ENCODE data around the gene DDIAS.

- TF ChIP-seq POLR2A (IDR thresholded peaks at IDR 0.05; ENCODE audit: low read depth, low read length) (no peak), TAF1 (IDR thresholded peaks at IDR 0.05; ENCODE audit: borderline replicate concordance, low read depth, low read length) (no peak), POLR2AphosphoS5 (IDR thresholded peaks at IDR 0.05; ENCODE audit: low read depth, low read length) (no peak)
These were observed 29.0 kb upstream of the DDIAS start for GRCh38 chr11:82872377-82873150.
